GM18861 (cell line): Measurements from ENCODE around the gene GSS.

Experiments used
- ATAC-seq: cut with Tn5 transposase; IDR thresholded peaks from one replicate; pipeline ENCODE4 v1.9.1; 2021; ENCODE audit not compliant: unreplicated experiment

Gene GSS

GRCh38 chr20:34955231-34956040 lies at the start of gene GSS, which contains the start of gene MYH7B:
GSS (minus strand) TSS chr20:34955806; CDS start chr20:34951852, 3,954 bp downstream.
MYH7B (plus strand) TSS chr20:34955868; CDS start chr20:34978006, 22,138 bp downstream.
- peak; percentile 82 for ATAC-seq

DNA sequence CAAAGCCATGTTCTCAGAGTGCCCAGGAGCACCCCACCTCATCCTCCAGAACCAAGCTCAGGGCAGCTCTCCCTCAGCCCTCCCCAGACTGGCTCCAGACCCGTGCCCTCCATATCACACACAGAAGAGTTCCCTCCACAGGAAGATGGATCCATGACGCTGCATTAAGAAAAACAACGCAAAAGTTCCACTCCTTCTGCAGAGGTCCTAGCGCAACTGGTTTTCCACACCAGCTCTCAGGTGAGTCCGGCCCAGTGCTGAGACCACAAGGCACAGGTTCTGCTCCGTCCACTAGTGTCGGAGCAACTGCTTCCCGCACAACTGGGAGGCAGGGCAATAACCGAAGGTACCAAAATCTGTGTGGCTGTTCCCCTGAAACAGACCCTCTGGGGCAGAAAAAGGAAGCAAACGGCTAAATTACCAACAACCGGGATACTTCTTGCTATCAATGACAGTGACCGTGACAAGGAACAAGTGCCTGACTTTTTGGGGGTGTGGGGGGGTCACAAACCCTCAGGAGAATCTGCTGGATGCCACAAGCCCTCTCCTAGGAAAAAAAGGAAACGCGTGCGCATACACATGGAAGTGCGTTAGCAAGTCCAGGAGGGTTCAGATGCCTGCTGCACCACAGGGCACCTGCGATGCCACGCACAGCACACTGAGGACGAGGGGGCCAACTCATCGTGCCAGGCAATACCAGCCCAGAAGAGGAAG lies 49.3 kb upstream of the GSS start:
- ATAC-seq: no peak

DNA sequence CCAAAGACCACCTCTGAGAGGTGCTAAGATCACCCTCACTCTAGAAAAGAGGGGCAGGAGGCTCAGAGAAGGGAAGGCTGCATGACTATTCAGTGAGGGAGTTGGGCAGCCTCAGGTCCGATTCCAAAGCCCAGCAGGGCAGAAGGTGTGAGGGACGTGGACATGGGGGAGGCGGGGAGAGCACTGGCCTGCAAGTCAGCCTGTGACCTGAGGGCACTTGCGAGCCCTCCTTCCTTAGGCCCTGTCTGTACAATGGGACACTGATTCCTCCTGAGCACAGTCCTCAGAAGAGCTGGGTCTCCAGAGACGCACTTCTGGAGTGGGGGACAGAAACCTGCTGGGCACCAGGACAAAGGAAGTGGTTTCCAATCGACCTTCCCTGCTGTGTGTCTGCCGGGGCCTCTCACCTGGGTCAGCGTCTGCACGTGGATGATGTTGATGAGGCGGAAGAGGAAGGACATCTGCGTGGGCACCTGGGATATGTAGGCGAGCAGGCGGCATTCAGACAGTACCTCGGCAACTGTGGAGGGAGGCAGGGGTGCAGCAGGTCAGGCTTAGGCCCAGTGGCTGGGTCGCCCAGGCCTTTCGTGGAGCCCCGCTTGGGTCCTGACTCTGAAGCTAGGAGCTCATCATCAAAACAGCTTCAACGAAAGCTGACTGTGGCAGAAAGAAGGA lies 48.6 kb upstream of the GSS start:
- ATAC-seq: no peak

DNA sequence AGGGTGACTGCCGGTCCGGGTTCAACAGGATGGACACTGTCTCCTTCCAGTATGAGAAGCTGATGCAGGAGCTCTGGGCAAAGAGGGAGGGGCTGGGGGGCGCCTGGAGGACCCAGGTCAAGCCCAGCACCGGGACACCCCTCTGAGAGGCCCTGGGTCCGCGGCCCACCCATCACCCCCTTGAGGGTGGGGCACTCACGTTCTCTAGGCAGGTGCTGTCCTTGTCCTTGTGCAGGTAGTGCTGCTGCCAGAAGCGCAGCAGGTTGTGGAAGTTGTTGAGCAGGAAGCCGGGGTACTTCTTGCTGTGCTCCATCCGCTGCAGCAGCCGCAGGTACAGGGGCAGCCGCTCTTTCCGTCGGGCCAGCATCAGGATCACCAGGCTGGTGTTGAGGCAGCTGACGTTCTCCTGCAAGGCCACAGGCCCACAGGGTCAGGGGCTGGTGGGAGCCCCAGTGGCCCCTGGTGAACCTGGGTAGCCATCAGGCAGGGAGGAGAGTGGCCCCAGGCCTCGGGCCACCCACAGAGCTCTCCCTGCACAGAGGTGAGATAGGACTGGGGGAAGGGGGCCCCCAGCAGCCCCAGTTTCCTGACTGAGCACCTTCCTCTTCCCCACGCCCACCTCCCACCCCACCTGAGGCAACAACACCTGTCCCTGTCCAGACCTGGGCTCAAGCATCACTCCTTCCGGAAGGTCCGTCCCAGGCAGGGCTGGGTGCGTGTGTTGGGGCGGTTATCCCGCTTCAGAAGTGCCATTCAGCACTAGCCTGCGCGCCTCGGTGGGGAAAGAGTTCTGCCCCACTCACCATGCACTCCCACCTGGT lies 47.8 kb upstream of the GSS start:
- no peak for ATAC-seq

DNA sequence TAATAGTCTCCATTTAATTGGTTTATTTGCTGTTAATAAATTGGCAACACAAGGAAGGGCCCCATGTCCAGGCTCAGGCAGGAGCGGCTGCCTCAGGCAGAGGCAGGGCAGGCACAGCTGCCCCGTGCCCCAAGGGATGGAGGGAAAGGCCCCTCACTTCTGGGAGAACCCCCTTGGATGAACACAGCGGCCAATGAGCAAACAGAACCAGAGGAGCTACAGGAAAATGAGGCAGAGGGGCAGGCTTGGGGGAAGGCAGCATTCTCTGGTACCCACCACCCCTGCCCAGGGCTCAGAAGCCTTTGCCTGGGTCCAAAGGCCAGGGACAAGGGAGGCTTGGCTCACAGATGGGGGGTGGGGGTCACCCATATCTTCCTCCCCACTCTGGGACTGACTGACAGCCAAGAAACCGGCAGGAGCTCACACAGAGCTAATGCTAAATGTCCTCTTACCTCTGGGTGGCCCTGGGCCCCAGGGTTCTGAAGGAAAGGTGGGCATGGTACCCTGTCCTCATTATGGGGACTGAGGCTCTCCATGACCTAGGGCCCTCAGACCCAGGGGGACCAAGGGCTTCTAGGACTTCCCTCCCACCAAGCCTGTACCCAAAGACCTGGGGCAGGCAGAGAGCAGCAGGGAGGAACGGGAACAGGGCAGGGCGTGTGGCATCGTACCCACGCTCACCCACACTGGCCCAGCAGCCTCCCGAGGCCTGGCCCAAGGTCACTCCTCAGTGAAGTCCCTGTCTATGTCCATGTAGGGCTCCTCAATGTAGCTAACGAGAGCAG lies 47.0 kb upstream of the GSS start:
- no peak for ATAC-seq

DNA sequence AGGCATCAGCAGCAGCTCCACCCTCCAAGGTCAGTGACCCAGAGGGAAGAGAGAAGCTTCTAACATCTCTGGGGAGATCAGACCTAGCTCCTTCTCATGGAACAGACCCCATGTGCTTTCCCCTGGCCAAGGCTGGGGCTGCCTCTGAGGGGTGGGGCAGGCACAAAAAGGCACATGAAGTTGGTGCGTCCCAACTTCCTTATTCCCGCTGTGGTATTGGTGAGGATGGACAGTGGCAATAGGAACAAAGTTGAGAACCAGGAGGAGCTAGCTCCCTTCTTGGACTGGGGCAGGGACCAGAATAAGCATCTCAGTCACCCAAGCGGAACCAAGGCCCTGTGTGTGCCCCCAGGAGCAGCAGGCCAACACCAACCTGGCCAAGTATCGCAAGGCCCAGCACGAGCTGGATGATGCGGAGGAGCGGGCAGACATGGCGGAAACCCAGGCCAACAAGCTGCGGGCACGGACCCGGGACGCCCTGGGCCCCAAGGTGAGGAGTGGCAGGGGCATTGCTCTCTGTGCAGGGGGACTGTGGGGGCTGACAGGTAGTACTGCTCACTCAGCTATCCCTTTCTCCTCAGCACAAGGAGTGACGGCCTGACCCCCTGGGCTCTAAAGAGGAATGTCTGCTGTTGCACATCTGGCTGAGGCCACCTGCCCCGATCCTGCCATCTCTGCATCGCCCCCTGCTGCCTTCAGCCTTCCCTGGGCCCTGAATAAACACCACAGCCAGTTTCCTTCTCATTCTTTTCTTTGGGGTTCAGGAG lies 46.2 kb upstream of the GSS start:
- ATAC-seq: no peak

- no peak for ATAC-seq
Observed at GRCh38 chr20:35000922-35001595, 45.5 kb upstream of the GSS start.

GRCh38 chr20:35000311-35000921 lies 44.8 kb upstream of the GSS start:
- ATAC-seq: no peak

DNA sequence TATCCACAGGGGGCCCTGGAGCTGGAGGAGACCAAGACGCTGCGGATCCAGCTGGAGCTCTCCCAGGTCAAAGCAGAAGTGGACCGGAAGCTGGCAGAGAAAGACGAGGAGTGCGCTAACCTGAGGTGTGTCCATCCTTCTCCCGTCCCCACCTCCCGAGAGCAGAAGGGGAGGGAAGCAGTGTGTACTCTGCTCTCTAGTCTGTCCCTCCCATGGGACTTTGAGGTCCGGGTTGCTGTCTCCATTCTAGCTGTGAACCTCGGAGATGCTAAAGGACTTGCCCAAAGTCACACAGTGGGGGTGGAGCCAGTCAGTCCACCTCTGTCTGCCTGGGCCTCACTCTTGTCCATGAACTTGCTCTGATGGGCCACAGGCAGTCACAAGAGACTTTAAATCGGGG lies 44.2 kb upstream of the GSS start:
- ATAC-seq: no peak

- ATAC-seq: no peak
Observed at GRCh38 chr20:34999021-34999451, 43.4 kb upstream of the GSS start.

- ATAC-seq: no peak
Observed at GRCh38 chr20:34998331-34998950, 42.8 kb upstream of the GSS start.

GRCh38 chr20:34997774-34998173 lies 42.2 kb upstream of the GSS start:
- no peak for ATAC-seq

GRCh38 chr20:34997131-34997561 lies 41.5 kb upstream of the GSS start:
- ATAC-seq: no peak

- ATAC-seq: no peak
Observed at GRCh38 chr20:34996243-34997028, 40.8 kb upstream of the GSS start.

- no peak for ATAC-seq
Observed at GRCh38 chr20:34995696-34996095, 40.1 kb upstream of the GSS start.

DNA sequence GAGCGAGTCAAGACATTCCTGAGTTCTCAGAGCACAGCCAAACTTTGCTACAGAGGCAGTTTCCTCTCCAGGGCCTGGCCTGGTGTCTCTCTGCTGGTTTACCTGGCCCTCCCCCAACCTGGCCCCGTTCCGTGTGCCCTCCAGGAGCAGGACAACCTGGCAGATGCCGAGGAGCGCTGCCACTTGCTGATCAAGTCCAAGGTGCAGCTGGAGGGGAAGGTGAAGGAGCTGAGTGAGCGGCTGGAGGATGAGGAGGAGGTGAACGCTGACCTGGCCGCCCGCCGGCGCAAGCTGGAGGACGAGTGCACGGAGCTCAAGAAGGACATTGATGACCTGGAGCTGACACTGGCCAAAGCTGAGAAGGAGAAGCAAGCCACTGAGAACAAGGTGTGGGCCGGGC lies 39.6 kb upstream of the GSS start:
- no peak for ATAC-seq

- ATAC-seq: no peak
Observed at GRCh38 chr20:34994509-34995131, 39.0 kb upstream of the GSS start.
